ENCODE data around the gene POLR1E. TPM values are rescaled to one million over a fixed set of nuclear protein-coding genes. Genes with fewer than 3 reads are reported as not detected.
"Not testable (repeated sequence)": the region's sequence is repeated elsewhere in the genome, so short reads cannot be mapped to it uniquely, and the experiment has no call there.

POLR1E gene
- total and polyA plus RNA-seq, 9 of the 15 experiments (the other 6 are each of a cell fraction or from before 2014, with no cell fraction given) = 18.9 to 102 (median 74.4) TPM

GRCh38 chr9:37473982-37474381, 11.8 kb upstream of the POLR1E start:
- 28% methylated on average over 6 of the region's 6 CpGs for WGBS (ENCODE audit: insufficient coverage, low coverage, missing lambda C conversion rate)
- H3K4me2 ChIP-seq (ENCODE audit: insufficient read depth, low read length); CTCF ChIA-PET (ENCODE audit: low intra/inter-chr PET ratio); H3K36me3 ChIP-seq (ENCODE audit: control insufficient read depth, insufficient read depth, low read length); H3K27ac ChIP-seq (ENCODE audit: extremely low read depth, low read depth, low read length); H3K9ac ChIP-seq (ENCODE audit: insufficient read depth in 1 of 2, low read depth in 2 of 2, low read length in 2 of 2); H3K9me1 ChIP-seq (ENCODE audit: control insufficient read depth, insufficient read depth, low read length); intact Hi-C loops (cut with micrococcal nuclease); ATAC-seq; H3K79me2 ChIP-seq (ENCODE audit: control insufficient read depth, insufficient read depth, low read length); H3K4me1 ChIP-seq (replicated peaks in 1 of 2; ENCODE audit: control insufficient read depth in 2 of 2, insufficient read depth in 2 of 2, low read length in 2 of 2); DNase-seq (ENCODE audit: extremely low read depth in 1 of 4, low spot score in 3 of 4); BruUV-seq (replicated peaks); H3K9me3 ChIP-seq (replicated peaks; ENCODE audit: control insufficient read depth, insufficient read depth, low read depth, low read length); H3K27me3 ChIP-seq (ENCODE audit: control insufficient read depth in 2 of 2, insufficient read depth in 2 of 2, low read length in 2 of 2); POLR2A ChIA-PET; H4K20me1 ChIP-seq (replicated peaks; ENCODE audit: control insufficient read depth, insufficient read depth, low read length); FAIRE-seq; H3K4me3 ChIP-seq; H2AFZ ChIP-seq (ENCODE audit: low read depth, low read length); in situ Hi-C loops (cut with MboI): not testable (repeated sequence)
- TF ChIP-seq ZNF507 (tag; conservative IDR thresholded peaks at IDR 0.05) = peak; percentile 48; the same call in 1 of the 2 replicates

DNA sequence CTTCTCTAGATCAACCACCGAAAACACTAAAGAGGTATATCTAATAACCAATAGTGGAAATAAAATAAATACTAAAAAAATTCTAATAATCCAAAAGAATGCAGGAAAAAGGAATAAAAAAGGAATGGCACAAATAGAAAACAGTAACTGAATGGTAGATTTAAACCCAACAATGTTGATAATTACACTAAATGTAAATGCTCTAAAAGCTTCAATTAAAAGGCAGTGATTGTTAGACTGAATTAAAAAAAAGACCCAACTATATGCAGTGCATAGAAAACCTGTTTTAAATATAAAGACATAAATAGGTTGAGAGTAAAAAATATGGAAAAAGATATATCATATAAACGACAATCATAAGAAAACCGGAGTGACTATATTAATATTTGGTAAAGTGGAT, 11.3 kb upstream of the POLR1E start:
- DNase-seq (ENCODE audit: extremely low read depth in 1 of 4, low spot score in 3 of 4) = no peak
- TF ChIP-seq ETV1 (tag; conservative IDR thresholded peaks at IDR 0.05; ENCODE audit: low read depth) (no peak), CREB1 (IDR thresholded peaks at IDR 0.05) (no peak), CREB1 (CRISPR knock-in tag; IDR thresholded peaks at IDR 0.05) (no peak), BCOR (IDR thresholded peaks at IDR 0.05) (peak; percentile 35; the same call in 1 of the 2 replicates), AFF4 (CRISPR knock-in tag; IDR thresholded peaks at IDR 0.05) (no peak), ZNF354B (CRISPR knock-in tag; IDR thresholded peaks at IDR 0.05) (peak; percentile 98), POLR2H (tag; IDR thresholded peaks at IDR 0.05; ENCODE audit: low read depth) (no peak), ZNF384 (IDR thresholded peaks at IDR 0.05; ENCODE audit: low read depth, low read length) (peak; percentile 18; the same call in 1 of the 2 replicates), RBM25 (IDR thresholded peaks at IDR 0.05; ENCODE audit: low read depth, low read length, severe bottlenecking) (peak; percentile 93), BRD9 (IDR thresholded peaks at IDR 0.05; ENCODE audit: low read depth, partially characterized antibody) (no peak), TRIM24 (IDR thresholded peaks at IDR 0.05) (peak in 1 of 2 experiments; percentile 49; a peak in 2 of 4 replicates), NEUROD1 (IDR thresholded peaks at IDR 0.05; ENCODE audit: borderline replicate concordance, low read depth, low read length, partially characterized antibody) (no peak)

More for the DNA sequence above, 11.3 kb upstream of the POLR1E start:
- Histone ChIP-seq H3K79me2 (ENCODE audit: control insufficient read depth, insufficient read depth, low read length) (no peaks in the 10 kb centered on the region), H4K20me1 (replicated peaks; ENCODE audit: control insufficient read depth, insufficient read depth, low read length) (no peaks in the 10 kb centered on the region), H3K9me3 (replicated peaks; ENCODE audit: control insufficient read depth, insufficient read depth, low read depth, low read length) (no peaks in the 10 kb centered on the region; the same call in 1 of the 2 replicates), H3K9ac (ENCODE audit: insufficient read depth in 1 of 2, low read depth in 2 of 2, low read length in 2 of 2) (no peak overlapping the region), H3K36me3 (ENCODE audit: control insufficient read depth, insufficient read depth, low read length) (no peaks in the 10 kb centered on the region), H3K4me2 (ENCODE audit: insufficient read depth, low read length) (no peak overlapping the region), H3K9me1 (ENCODE audit: control insufficient read depth, insufficient read depth, low read length) (no peaks in the 10 kb centered on the region), H3K4me3 (no peak overlapping the region), H3K4me1 (replicated peaks in 1 of 2; ENCODE audit: control insufficient read depth in 2 of 2, insufficient read depth in 2 of 2, low read length in 2 of 2) (peaks cover 0 to 6% of the 10 kb centered on the region in 2 experiments; a peak in 4 of 5 replicates), H3K27me3 (ENCODE audit: control insufficient read depth in 2 of 2, insufficient read depth in 2 of 2, low read length in 2 of 2) (peaks cover 7 to 8% of the 10 kb centered on the region in 2 experiments; a peak in 4 of 5 replicates), H2AFZ (ENCODE audit: low read depth, low read length) (no peak overlapping the region), H3K27ac (ENCODE audit: extremely low read depth, low read depth, low read length) (no peak overlapping the region)
- intact Hi-C loops (cut with micrococcal nuclease) = no loop called here
- BruUV-seq (replicated peaks) = no TSS peak
- FAIRE-seq (no peak), ATAC-seq (no peak)
- WGBS (ENCODE audit: insufficient coverage, low coverage, missing lambda C conversion rate) = 11% methylated on average over 3 of the region's 3 CpGs
- ChIA-PET CTCF (ENCODE audit: low intra/inter-chr PET ratio) (no interaction called here), POLR2A (no interaction called here)
- in situ Hi-C loops (cut with MboI) = no loop called here

Data from K562 (cell line).